HL-60/S4 treated with phorbol 12-myristate 13-acetate at 8.2 ng/mL for 4 days and 3 days (cell line): ENCODE data around the gene THUMPD2.
"Not testable (repeated sequence)": the region's sequence is repeated elsewhere in the genome, so short reads cannot be mapped to it uniquely, and the experiment has no call there.

Experiments used
- in situ Hi-C: fragments of 300-500 bp; cut with MboI; formaldehyde crosslinking; loops from 2 replicates; pipeline ENCODE4 v1.15.0; 2022; ENCODE audit warnings: low sequenced_read_pairs

Gene THUMPD2

DNA sequence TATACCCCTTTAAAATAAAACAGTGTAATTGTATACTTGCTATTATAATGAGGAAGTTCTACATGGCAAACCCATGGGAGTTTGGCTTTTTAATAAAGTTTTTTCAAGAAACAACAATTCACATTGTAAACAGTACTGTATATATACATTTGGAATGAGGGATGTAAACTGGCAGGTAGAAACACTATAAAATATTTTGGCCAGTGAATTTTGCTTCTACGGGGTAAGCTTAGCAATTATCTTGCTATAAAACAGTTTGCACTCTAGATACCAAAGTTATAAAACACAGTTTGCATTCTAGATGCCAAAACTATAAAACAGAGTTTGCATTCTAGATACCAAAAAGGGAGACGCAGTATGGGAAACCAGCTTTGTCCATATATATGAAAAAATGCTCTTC, 16.6 kb downstream of the THUMPD2 start:
- in situ Hi-C loops: no loop called here

DNA sequence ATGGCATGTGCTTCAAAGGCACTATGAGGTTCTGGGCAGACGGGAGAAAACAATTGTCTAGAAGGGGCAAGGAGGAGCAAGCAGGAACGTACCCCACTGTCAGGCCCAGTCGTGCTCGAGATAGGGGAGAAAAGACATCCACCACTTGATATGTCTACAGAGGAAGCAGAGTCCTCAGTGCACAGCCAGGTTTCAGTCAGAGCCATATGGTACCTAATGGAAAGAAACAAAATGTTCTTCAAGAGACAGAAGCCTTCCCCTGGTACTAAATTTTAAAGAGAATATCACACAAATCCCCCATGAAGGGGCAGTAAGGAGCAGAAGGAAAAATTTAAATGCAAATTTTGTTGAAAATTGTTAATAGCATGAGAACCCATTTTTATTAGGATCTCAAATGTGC, 21.9 kb downstream of the THUMPD2 start:
- in situ Hi-C loops: no loop called here

DNA sequence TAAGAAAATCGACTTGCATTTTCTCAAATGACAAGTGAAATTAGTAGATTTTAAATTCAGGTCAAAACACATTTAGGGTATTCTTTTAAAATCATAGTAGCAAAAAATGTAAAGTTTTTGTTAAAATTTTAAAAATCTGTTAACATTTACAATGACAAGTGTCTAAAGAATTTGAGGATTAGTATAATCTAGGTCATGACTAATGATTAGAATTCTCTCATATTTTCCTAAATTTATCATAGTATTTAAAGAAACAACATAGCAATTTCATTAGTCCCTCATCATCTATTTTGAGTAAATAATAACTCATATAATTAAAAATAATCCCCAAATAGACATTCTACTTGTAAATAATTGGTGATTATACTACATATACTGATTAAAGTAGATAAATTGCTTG, 23.6 kb downstream of the THUMPD2 start:
- in situ Hi-C loops: no loop called here

DNA sequence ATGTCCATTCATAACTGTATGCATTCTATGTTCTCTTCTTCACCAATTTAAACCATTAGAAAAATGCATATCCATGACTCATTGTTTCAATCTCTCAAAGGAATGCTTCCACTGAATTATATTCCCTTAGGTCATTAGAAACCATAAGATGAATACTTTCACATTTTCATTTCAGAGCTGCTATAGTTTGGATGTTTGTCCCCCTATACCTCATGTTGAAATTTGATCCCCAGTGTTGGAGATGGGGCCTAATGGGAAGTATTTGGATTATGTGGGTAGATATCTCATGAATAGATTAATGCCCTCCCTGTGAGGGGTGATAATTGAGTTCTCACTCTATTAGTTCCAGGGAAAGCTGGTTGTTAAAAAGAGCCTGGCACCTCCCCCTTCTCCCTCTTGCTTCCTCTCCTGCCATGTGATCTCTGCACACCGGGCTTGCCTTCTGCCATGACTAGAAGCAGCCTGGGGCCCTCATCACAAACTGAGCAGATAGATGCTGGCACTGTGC, 35.7 kb downstream of the THUMPD2 start:
- in situ Hi-C loops: no loop called here

DNA sequence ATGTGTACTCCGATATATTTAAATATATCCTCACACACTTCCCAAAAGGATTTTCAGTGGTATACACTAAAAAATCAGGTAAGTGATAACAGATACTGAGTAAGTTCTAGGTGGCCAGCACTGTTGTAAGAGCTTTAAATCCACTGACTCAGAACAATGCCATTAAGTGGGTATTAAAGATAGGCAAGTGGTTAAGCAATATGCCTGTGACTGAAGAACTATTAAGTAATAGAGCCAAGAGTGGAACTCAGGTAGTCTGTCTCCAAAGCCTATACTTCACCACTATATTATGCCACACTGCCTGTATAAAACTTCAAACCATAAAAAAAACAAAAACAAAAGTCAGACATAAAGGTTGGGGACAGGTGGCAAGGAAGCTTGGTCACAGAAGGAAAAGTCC, 37.2 kb downstream of the THUMPD2 start:
- in situ Hi-C loops: no loop called here

DNA sequence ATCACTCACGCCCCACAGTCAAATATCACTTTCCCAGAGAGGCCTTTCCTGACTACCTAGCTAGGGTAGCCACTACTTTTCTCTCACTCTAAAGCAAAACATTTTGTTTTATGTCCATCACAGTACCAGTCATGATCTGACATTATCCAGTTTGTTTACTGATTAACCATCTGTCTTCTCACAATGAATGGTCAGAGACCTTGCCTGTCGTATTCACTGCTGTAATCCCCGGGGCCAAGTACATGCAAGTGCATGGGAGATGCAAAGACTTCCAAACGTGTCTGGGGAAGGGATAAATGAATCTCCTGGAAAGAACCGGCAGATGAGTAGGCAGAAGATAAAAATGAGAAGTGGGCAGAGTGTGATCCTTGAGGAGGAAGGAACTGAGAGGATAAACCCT, 39.7 kb downstream of the THUMPD2 start:
- in situ Hi-C loops: no loop called here

DNA sequence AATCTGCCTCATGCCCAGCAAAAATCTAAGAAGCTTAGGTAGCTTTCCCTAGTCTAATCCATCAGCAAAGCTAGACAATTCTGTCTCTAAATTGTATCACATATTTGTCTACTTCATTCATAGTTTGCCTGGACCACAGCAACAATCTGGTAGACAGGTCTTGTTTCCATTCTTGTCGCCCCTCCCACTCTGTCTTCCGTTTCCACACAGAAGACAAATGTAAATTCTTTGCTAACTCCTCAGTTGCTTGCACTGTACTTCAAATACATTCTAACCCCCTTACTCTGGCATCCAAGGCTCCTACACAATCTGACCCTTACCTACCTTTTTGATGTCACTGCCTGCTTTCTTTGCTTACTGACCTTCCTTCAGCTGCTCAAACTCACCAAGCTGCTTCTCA, 40.1 kb downstream of the THUMPD2 start:
- in situ Hi-C loops: no loop called here

DNA sequence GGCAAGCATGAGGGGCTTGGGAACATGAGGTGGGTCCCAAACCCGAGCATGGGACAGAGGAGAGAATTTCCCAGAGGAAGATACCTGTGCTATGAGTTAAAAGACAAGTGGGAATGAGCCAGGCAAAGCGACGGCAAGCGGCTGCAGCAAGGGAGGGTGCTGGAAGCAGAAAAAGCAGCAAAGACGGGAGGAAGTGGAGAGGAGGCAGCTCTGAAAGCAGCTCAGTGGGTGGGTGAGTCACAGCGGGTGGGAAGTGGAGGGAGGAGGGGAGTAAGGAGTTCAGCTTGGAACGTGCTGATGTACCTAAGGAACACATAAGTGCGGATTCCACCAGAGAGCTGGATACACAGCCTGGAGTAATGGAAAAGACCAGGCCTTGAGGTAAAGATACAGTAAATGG, 41.4 kb downstream of the THUMPD2 start:
- in situ Hi-C loops: no loop called here

DNA sequence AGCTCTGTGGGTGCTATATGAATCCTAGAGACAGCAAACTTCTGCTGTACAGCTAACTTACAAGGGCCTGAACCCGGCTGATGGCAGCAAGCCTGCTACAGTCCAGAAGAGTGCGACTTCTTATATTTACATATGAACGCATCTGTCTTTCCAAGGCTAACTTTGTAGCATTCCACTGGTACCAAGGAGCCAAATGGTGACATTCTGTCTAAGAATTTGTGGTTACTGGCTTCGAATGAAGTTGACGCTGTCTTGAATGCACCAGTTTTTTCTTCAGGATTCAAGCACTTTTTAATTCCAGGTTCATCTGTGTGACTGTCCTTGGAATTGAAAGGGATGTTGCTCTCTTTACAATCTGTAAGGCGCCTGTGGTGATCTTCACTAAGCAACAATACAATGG, 42.4 kb downstream of the THUMPD2 start:
- in situ Hi-C loops: no loop called here

DNA sequence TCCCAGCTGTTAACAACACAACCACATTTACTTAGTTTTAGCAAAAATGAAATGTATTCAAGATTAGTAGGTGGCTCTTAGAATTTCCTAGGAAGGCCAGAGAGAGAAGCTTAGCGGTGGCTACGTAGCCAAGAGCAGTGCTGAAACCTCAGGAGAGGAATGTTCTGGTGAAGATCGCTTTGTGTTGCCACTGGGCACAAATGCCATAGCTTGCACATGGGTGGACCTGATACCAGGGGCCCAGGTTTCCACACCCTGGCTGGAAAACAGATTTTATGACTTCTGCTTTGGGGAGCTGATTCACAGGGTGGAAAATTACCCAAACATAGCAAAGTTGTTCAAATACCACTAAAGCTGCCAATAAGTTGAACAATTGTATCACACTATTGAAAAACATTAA, 43.4 kb downstream of the THUMPD2 start:
- in situ Hi-C loops: no loop called here

DNA sequence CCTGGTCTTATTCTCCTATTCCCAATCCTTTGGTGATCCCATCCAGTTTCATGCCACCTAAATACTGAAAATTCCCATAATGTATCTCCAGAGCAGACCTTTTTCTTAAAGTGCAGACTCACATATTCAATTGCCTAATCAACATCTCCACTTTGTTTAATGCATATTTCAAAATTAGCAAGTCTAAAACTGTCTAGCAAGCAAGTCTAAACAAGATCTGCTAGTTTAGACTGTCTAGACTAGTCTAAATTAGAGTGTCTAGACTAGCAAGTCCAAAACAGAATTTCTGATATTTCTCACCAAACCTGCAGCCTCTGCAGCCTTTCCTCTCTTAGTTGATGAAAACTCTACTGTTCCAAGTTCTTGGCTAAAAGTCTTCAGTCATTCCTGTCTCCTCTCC, 44.6 kb downstream of the THUMPD2 start:
- in situ Hi-C loops: no loop called here

DNA sequence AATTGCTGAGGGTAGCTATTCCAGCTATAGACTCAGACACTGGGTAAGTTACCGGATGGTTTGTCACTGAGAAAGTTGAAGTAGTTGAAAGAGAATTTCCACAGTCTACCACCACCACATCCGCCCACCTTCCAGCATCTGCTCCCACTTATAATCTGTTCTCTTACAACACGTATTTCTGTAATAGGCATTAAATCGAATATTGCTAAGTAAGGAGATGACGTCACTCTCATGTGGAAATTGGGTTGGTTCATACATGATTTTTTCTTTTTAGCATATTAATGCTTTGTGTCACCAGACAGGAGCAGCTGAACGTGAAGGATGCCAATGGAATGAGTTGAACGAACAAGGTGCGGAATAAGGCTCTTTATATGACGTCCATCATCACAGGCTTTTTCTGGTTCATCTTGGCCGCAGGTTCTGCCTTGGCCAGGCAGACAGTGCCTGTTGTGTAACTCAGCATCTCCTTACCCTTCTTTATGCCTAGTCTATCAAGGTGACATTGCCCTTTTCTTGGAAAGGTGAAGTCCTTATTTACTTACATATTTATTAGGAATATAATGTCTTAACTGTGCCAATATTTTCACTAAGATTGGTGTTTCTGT, 45.9 kb downstream of the THUMPD2 start:
- in situ Hi-C loops: no loop called here

DNA sequence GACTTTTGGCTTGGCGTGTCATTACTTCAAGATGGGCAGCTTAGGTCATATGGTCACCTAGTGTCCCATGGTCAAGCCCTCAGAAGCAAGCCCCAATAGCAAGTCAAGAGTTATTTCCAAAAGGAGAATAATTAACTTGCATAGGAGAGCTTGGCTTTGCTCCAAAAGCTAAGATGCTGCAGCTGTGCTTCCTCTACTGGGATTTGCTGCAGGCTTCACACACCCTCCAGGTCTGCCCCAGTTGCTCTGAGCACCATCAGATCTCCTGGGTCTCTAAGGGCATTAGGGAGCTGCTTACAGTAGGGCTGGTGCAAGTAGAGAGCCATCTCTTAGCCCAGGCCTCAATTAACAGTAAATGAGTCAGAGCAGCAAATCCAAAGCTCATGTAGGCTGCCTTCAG, 46.6 kb downstream of the THUMPD2 start:
- in situ Hi-C loops: no loop called here

DNA sequence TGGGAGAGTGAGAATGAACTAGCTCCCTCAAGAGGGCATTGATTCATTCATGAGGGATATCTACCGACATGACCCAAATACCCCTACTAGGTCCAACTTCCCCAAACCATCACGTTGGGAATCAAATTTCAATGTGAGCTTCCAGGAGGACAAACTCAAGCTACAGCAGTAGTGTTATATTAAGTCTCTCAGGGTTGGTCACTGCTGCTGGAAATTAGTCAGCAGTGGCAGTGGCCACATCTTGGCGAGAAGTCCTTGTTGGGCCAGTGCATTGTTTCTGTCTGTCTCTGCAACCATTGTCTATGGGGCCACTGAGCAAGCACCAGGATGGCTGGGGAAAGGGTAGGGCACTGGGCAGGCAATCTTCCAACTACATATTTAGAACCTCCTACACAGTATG, 47.5 kb downstream of the THUMPD2 start:
- in situ Hi-C loops: no loop called here

DNA sequence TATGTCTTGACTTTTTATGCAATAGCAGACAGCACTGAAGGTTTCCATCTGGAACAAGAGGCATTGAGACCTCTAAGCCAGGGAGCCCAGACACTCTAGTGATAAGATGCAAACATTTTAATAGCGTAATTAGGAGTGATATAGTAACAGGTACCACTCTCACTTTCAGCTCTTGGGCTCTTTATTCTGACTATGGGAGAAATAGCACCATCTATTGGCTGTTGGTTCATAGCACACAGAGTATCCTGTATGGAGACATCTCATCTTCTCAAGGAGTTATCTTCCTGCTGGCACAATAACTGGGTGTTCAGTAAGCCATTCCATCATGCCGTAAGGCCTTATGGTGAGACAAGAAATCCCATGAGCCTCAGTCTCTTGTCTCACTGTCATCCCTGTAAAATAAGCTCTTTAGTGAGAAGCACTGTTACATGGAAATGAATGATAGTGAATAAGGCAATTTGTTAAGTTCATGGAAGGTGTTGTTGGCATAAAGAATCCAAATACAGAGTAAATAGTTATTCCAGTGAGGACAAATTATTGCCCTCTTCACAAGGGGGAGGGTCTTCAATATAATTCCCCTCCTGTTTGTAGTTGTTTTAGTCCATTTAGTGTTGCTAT, 48.3 kb downstream of the THUMPD2 start:
- in situ Hi-C loops: no loop called here

DNA sequence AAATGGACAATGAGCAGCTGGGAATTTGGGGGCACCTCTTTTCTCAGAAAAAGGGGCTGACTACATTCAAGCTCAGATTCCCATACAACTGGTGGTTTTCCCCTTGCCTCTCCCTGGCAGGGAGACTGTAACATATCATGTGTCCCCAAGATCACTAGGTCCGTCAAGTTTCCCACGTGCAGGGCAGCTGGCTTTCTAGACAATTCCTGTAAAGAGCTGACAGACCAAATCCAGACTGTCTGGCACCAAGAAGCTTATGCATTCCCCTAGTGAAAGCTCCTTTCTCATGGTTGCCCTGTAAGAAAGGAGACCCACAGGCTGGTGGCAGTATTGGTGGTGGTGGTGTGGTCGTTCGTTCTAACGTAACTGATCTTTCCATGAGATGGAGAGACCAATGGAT, 48.8 kb downstream of the THUMPD2 start:
- in situ Hi-C loops: no loop called here

DNA sequence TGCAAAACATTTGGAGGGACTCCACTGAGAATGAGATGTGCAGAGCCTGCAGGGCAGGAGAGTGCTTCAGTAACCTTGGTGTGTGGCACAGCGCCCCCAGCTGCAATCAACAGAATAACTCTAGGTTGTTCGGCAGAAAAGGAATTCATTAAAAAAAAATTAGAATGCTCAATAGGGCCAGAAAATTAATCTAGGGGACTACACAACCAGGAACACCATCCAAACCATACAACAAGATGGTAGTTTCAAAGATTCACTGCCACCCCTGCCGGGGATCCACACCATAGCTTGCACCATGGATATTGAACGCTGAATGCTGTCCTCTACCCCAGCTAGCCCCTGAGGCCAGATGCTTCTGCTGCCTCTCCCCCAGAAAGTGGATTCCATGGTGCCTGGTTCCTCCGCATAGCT, 50.1 kb downstream of the THUMPD2 start:
- in situ Hi-C loops: no loop called here

DNA sequence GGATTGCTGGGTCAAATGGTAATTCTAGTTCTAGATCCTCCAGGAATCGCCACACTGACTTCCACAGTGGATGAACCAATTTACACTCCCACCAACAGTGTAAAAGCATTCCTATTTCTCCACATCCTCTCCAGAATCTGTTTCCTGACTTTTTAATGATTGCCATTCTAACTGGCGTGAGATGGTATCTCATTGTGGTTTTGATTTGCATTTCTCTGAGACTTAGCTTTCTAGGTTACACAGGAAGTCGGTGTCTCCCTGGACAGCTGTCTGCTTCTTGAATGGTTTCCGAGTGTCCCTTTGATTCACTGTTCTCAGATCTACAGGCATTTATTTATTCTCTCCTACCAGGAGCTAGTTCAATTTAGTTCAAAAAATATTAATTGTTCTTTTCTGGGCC, 51.0 kb downstream of the THUMPD2 start:
- in situ Hi-C loops: not testable (repeated sequence)

DNA sequence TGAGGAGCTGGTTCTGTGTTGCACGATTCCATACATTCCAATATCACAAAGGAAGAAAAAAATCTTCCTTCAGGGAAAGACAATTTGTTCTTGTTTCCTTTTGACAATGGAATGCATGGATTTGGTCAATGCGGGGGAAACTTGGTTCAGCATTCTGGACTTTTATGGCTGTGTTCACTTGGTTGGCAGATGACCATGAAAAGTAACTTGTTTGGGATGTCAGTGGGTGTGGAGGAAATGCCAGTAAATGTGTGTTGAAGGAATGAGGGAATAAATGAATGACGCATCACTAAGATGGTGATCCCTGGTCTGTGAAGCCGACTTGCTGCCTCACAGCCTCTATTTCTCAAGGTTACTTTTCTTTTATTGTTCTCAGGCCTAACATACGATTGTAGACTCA, 53.7 kb downstream of the THUMPD2 start:
- in situ Hi-C loops: no loop called here

DNA sequence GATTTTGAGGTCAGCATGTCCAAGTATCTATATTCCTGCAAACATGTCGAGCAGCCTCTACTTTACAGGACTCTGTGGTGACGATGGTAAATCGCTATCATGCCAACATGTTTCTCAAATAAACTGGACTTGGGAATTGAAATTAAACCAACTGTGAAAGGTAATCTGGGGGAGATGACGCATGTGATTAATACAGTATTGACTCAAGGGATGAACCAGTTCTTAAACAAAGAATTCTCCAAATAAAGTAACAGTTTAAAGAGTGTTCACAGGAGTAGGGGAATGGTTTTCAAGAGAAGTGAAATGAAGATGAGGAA, 54.3 kb downstream of the THUMPD2 start:
- in situ Hi-C loops: no loop called here

DNA sequence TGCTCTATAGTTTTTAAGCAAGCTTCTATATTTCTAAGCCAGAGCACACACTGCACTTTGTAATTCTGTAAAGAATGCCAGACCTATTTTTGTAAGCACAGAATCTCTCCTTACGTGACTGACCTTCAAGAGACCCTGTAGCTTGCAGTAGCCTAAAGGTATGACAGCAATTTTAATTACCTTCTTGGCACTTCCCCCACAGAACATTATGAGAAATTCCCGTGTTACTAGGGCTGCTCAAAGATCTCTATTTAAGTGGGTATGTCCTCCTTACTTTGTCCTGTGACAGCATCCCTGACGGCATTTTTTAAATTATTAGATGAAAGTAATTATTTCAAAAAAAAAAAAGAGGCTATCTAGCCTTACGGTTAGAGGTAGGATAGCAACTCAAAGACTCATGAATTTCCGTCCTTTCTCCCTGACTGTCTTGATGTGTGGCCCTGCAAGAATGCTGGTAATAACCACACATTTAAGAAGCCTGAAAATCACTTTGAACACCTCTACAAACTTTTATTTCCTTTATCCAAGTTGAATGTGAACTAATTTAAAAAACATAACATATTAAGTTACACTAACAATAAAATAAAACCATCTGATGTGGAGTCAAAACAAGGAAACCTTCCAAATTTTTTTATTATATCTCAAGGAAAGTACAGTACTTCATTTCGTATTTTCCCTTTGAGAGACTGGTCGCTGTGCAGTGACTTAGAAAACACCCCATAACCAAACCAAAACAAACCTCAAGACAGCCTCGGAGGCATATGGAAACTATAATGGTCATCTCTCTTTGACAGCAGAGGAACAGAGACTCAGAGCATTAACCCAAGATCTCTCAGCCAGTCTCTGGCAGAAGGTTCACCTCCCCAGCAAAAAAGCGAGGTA, 54.9 kb downstream of the THUMPD2 start:
- in situ Hi-C loops: no loop called here

DNA sequence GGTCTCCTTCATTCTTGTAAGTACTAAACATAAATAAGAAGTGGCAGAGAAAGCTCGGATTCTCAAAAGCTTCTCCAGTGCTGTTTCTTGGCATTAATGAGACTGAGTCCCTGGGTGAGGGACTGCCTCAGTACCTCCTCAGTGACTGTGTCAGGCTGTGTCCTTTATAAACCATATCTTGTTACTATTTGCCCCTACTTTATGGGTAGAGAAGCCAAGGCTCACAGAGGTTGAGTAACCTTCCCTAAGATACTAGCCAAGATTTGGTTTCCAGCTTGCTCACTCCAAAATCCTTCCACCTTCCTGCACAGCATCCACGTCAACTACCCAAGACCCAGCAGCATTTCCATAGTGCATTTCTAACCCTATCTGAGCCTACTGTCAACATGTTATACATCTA, 55.6 kb downstream of the THUMPD2 start:
- in situ Hi-C loops: no loop called here
